Measurements from ENCODE around the gene ORM1.

Gene ORM1

DNA sequence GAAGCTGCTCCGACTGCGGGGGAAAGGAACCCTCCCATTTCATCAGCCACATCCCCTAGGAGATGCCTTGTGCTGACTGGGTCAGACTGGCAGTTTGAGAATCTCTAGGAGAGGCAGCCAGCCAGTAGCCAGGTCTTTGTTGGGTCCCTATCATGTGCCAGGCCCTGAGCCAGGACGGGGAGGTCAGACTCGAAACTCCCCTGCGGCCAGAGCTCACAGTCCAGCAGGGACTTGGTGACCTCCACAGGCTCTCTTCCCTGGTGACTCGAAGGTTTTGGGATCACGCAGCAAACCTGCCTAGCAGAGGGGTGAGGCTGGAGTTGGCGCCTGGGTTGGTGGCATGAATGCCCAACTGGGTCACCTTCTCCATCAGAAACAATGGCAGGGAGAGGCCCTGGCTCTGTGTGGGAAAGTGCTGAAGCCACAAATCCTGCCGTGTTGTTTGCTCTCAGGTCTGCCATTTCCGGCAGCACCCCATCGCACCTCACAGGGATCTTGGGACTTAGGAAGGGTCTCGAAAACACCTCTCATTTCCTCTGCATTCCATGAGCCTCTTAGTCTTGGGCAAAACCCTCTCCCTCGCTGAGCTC, 14.4 kb upstream of the ORM1 start:
- no peak overlapping the region for H3K4me3 ChIP-seq (replicated peaks in 1 of 2; ENCODE audit: low read depth in 2 of 2, low read length in 2 of 2)
- no peak for TF ChIP-seq CTCF (IDR thresholded peaks at IDR 0.05; ENCODE audit: low read depth, low read length)
- no peak for DNase-seq (ENCODE audit: low read depth in 2 of 2)

DNA sequence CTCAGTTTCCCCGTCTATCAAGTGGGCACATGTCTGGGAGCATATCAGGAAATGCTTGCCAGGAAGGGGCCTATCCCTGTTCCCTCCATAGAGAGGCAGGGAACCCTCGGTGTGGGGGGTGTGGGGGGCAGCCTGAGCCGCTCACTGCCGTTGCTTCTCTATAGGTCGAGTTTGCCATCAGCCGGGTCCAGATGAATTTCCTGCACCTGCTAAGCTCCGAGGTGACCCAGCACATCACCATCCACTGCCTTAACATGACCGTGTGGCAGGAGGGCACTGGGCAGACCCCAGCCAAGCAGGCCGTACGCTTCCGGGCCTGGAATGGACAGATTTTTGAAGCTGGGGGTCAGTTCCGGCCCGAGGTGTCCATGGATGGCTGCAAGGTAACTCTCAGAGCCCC, 13.8 kb upstream of the ORM1 start:
- no peak overlapping the region for H3K4me3 ChIP-seq (replicated peaks in 1 of 2; ENCODE audit: low read depth in 2 of 2, low read length in 2 of 2)
- no peak for DNase-seq (ENCODE audit: low read depth in 2 of 2)
- no peak for TF ChIP-seq CTCF (IDR thresholded peaks at IDR 0.05; ENCODE audit: low read depth, low read length)

DNA sequence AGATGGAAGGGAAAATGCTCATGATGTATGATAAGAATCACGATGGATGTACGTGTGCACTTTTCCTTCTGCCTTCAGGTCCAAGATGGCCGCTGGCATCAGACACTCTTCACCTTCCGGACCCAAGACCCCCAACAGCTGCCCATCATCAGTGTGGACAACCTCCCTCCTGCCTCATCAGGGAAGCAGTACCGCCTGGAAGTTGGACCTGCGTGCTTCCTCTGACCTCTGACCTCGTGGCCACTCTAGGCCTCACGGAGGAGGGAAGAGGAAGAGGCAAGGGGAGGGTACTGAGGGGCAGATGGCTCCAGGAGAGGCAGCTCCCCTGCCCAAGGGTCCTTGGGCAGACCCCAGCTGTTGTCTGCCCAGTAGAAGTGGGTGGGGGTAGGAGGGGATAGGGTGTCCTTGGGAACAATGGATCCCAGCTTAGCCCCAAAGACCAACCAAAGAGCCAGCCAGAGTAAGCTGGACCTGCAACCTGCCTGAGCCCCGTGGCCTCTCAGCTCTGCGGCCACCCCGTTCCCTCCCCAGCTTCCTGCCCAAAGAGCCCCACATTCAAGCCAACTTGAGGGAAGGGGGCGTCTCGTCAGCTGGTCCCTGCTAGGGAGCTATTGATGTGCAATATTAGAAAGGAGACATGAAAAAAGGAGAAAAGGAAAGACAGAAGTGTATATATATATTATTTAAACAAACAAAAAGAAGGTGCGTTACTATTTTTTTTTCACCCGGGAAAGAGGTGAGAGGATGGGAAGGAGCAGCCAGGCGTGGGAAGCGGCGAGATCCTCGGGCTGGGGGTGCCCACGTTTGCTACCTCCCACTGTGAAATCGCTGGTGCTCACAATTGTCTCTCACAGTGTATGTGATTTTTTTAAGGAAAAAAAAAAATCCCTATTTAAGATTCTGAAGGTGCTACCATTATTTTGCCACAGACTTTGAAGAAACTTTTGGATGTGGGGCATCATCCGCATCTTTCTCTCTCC, 12.1 kb upstream of the ORM1 start:
- DNase-seq (ENCODE audit: low read depth in 2 of 2): no peak

DNA sequence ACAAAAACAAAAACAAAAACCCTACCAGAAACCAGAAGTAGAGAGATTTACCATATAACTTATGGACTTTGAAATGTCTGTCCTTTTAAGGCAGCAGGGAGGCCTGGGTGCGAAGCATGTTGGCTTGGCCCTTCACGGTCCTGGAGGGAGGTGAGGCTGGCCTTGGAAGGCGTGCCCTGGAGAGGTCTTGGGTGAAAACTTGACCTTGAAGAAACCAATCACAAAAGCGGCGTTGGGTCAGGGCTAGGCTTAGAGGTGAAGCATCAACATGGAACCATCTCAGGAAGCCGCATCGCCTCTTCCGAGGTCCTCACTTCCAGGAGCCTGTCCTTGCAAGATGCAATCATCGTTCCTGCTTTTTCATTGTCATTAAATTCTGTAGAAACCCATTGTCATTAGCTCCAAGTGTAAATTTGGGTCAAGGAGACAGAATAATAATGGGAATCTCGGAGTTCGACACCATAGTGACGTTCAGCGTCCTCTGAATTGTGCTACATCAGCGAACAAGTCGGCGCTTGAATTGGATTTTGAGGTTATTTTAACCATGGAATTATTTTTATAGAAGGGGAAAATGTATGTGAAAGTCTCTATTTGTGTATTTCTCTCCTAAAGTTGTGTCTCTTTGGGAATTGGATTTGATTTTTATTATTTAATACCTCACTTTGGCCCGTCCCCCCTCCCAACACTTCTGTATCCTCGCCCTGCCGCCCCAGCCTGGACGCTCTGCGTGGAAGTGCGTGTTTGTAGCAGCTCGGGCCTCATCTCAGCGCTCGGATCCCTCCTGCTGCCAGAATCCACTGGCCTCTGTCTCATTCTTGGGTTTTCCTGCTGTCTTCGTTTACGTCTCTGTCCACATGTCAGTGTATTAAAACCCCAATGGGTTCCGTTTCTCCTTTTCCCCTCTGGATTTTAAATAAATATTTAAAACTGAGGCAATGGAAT, 11.1 kb upstream of the ORM1 start:
- no peak for DNase-seq (ENCODE audit: low read depth in 2 of 2)
- no peak overlapping the region for H3K4me3 ChIP-seq (replicated peaks in 1 of 2; ENCODE audit: low read depth in 2 of 2, low read length in 2 of 2)
- no peak for TF ChIP-seq CTCF (IDR thresholded peaks at IDR 0.05; ENCODE audit: low read depth, low read length)

More for the DNA sequence above, 12.1 kb upstream of the ORM1 start:
- TF ChIP-seq CTCF (IDR thresholded peaks at IDR 0.05; ENCODE audit: low read depth, low read length): no peak
- H3K4me3 ChIP-seq (replicated peaks in 1 of 2; ENCODE audit: low read depth in 2 of 2, low read length in 2 of 2): no peak overlapping the region

GRCh38 chr9:114312513-114312875, 10.4 kb upstream of the ORM1 start:
- no peak for TF ChIP-seq CTCF (IDR thresholded peaks at IDR 0.05; ENCODE audit: low read depth, low read length)
- no peak overlapping the region for H3K4me3 ChIP-seq (replicated peaks in 1 of 2; ENCODE audit: low read depth in 2 of 2, low read length in 2 of 2)
- DNase-seq (ENCODE audit: low read depth in 2 of 2): no peak

DNA sequence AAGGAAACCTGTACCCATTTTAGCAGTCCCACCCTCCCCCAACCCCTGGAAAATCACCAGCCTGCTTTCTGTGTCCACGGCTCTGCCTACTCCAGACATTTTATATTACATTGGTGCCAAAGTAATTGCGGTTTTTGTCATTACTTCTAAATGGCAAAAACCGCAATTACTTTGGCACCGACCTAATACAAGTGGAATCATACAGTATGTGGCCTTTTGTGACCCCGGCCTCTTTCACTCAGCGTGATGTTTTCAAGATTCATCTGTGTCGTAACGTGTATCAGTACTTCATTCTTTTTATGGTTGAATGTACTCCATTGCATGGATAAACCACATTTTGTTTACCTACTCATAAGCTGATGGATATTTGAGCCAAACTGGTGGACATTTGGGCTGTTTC, 9.7 kb upstream of the ORM1 start:
- no peak overlapping the region for H3K4me3 ChIP-seq (replicated peaks in 1 of 2; ENCODE audit: low read depth in 2 of 2, low read length in 2 of 2)
- TF ChIP-seq CTCF (IDR thresholded peaks at IDR 0.05; ENCODE audit: low read depth, low read length): no peak
- no peak for DNase-seq (ENCODE audit: low read depth in 2 of 2)

Measured in cardiac fibroblast (primary cell).